AG09309 (cell line): ENCODE data around the gene RTN4RL1.

Source experiments
- DNase-seq: peaks from one replicate; pipeline ENCODE4 v3.0.0-alpha.2; 2010; ENCODE audit warnings: low read depth
- H3K4me3 ChIP-seq: 2 replicates; pipeline ENCODE4 v1.5.1; 2011; ENCODE audit warnings: mild to moderate bottlenecking, low read depth, low read length, moderate library complexity; ENCODE audit not compliant: control insufficient read depth
- TF ChIP-seq, protein P1 (sequence below): IDR thresholded peaks from 2 replicates; pipeline ENCODE4 v1.5.1; 2011; ENCODE audit warnings: mild to moderate bottlenecking, low read depth, low read length, inconsistent platforms; ENCODE audit not compliant: insufficient read depth, control insufficient read depth; ENCODE audit errors: missing control alignments

Gene RTN4RL1, protein sequence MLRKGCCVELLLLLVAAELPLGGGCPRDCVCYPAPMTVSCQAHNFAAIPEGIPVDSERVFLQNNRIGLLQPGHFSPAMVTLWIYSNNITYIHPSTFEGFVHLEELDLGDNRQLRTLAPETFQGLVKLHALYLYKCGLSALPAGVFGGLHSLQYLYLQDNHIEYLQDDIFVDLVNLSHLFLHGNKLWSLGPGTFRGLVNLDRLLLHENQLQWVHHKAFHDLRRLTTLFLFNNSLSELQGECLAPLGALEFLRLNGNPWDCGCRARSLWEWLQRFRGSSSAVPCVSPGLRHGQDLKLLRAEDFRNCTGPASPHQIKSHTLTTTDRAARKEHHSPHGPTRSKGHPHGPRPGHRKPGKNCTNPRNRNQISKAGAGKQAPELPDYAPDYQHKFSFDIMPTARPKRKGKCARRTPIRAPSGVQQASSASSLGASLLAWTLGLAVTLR

DNA sequence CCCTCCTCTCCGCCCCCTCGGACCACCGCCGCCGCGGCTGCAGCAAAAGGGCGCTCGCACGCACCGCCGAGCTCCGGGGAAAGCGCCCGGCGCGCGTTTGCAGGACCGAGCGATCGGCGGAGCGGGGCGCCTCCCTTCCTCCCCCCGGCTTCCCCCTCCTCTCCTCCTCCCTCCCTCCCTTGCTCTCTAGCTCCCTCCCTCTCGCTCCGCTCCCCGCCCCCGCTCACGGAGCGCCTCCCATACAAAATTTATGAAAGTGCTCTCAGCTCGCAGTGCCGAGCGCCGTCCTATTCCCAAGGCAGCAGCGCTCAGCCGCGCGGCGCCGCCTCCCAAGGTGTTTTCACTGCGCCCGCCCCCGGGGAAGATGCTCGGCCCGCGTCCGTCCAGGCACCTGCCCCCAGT is at the start of gene RTN4RL1:
Gene RTN4RL1, minus strand, starts transcription at position 115 of the 402 bp plus-strand sequence. CDS start 469 bp downstream, outside the sequence.
- DNase-seq = no peak
- peak within 1 kb of the TSS; percentile 56 for H3K4me3 ChIP-seq
- TF ChIP-seq, protein P1, sequence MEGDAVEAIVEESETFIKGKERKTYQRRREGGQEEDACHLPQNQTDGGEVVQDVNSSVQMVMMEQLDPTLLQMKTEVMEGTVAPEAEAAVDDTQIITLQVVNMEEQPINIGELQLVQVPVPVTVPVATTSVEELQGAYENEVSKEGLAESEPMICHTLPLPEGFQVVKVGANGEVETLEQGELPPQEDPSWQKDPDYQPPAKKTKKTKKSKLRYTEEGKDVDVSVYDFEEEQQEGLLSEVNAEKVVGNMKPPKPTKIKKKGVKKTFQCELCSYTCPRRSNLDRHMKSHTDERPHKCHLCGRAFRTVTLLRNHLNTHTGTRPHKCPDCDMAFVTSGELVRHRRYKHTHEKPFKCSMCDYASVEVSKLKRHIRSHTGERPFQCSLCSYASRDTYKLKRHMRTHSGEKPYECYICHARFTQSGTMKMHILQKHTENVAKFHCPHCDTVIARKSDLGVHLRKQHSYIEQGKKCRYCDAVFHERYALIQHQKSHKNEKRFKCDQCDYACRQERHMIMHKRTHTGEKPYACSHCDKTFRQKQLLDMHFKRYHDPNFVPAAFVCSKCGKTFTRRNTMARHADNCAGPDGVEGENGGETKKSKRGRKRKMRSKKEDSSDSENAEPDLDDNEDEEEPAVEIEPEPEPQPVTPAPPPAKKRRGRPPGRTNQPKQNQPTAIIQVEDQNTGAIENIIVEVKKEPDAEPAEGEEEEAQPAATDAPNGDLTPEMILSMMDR = peak; percentile 8

DNA sequence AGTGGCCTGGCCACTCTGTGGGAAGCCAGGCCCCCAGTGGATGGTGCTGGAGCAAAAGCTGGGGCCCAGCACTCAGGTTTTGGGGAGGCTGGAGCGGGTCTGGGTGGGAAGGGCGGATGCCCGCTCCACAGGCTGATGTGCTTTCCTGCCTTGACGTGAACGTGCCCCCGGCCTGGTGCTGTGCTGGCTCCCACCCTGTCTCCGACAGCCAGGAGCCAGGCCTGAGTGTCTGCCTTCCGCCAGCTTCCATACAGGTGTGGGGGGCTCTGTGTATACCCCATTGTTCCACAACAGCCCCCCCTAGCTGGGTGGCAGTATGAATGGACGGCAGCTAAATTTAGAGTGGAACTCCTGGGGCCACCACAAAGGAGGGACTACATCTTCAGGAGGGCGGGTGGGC is 49.8 kb upstream of the RTN4RL1 start:
- TF ChIP-seq, protein P1 = no peak
- DNase-seq = no peak
- H3K4me3 ChIP-seq = no peak overlapping the region

DNA sequence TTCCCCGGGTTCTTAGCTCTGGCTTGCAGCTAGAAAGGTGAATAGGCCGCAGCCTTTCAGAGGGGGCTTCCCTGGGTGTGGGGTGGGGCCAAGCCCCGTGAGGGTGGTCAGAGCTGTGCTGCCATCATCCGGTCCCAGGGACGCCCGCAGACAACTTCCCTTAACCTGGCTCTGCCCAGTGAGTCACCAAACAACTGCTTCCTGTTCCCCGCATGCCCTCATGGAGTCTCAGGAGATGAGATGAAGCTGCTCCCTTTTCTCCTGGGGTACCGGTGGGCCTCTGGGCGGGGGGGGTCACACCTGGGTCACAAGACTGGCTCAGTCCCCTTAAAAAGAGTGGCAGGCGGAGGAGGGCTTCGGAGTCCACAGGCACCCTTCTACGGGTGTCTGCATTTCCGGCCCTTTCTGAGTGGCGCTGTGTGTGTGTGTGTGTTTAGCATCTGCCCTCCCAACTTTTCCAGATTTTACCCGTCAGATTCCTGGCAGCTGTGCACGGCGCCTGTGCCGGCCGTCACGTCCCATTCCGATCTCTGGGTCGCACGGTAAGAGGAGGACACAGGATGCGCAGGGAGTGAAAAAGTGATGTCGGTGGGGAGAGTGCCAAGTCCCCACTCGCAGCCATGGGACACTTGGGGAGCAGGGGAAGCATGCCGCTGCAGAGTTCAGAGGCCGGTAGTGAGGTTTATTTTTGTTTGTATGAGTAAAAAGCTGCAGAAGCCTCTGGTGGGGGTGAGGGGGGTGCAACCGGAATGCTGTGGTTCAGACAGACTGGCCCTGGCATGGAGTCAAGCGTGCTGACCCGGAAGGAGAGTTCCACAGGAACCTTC is 46.5 kb upstream of the RTN4RL1 start:
- TF ChIP-seq, protein P1 = no peak
- no peak for DNase-seq
- no peak overlapping the region for H3K4me3 ChIP-seq

DNA sequence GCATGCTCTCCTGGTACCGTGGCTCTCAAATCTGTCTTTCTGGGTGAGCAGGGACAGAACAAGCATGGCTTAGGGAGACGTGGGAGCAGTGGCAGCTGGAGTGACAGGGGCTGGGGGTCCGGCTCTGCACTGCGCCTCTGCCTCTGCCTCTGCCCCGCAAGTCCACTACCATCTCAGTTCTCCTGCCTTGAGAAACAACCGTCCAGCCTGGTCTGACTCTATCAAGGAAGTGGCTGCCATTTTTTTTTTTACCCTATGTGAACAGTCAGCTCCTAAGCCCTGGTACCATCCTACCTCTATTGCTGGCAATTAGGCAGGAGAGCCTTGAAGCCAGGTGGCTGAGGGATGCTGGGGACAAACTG is 45.9 kb upstream of the RTN4RL1 start:
- DNase-seq = no peak
- TF ChIP-seq, protein P1 = no peak
- no peak overlapping the region for H3K4me3 ChIP-seq

DNA sequence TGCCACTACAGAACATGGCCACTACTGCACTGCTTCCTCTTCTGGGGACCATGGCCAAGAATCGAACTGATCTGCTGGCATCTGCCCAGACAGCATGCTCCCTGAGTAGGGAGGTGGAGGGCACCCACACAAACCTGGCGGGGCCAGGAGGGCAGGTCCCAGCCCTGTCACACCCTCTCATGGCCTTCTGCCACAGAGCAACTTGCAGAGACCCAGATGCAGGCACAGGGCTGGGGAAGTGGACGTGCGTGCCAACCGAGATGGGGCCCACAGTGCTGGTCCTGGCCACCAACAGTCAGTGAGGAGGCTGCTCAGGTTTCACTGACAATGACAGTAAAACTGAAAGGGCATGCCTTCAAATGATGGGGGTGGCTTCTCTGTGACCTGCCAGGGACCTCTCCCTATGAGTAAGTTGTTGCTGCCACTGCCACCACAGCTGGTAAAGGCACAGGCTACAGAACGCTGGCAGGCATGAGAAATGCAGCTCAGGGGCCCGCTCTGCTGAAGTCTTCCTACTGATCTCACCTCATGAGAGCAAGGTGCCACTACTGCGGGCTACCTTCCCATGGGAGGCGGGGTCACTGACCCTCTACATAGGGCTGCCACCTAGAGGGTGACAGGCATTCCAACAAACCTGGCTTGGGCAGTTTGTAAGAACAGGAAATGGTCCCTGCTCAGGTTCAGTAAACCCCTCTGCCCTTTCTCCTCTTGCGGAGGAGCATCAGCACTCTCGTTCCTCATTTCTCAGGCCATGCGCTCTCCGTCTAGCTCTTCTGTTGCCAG is 45.3 kb upstream of the RTN4RL1 start:
- no peak overlapping the region for H3K4me3 ChIP-seq
- no peak for DNase-seq
- TF ChIP-seq, protein P1 = no peak

DNA sequence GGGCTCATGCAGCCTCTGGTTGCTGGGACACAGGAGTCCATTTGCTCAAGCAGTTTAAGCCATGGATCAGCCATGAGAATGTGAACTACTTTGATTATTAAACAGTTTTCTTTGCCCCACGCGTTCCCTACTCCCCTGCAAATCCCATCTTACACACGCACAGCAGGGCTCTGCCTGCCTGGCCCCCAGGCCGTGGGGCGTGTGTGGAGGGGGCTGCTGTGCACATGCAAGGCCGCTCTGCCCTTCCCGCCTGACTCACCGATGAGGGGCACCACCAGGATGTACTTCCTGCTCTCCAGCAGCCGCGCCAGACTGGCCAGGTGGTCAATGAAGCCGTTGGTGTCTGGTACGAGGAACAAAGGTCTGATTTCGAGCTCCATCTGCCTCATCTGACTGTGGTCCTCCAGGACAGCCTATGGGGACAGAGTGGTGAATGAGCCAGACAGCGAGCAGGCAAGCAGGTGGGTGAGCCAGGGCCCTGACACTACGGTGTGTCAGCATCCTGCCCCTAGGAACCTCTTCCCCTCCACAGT is 43.5 kb upstream of the RTN4RL1 start:
- H3K4me3 ChIP-seq = no peak overlapping the region
- no peak for DNase-seq
- TF ChIP-seq, protein P1 = no peak
